NCI-H460 (cell line): ENCODE data around the gene TBC1D2B. TPM values are rescaled to one million over a fixed set of nuclear protein-coding genes. Genes with fewer than 3 reads are reported as not detected.
"Not testable (repeated sequence)": the region's sequence is repeated elsewhere in the genome, so short reads cannot be mapped to it uniquely, and the experiment has no call there.

Experiments used
- DNase-seq: peaks from one replicate; pipeline ENCODE4 v3.0.0-alpha.2; 2016; ENCODE audit warnings: low read depth; ENCODE audit errors: extremely low read depth
- total RNA-seq: library from RNA; depleted of rRNA; stranded (reverse); fragments of >200 nt; shearing (Covaris generic); gene quantifications from 2 replicates; pipeline ENCODE4 v1.2.3, GENCODE V29; 2014

The TBC1D2B gene
- total RNA-seq, 1 experiment from 2014 or later: 4.8 TPM

GRCh38 chr15:77993374-77993911, 84.1 kb downstream of the TBC1D2B start:
- DNase-seq: no peak

- no peak for DNase-seq
Observed at GRCh38 chr15:77992356-77993222, 84.9 kb downstream of the TBC1D2B start.

GRCh38 chr15:77991658-77992201, 85.8 kb downstream of the TBC1D2B start:
- DNase-seq: not testable (repeated sequence)

DNA sequence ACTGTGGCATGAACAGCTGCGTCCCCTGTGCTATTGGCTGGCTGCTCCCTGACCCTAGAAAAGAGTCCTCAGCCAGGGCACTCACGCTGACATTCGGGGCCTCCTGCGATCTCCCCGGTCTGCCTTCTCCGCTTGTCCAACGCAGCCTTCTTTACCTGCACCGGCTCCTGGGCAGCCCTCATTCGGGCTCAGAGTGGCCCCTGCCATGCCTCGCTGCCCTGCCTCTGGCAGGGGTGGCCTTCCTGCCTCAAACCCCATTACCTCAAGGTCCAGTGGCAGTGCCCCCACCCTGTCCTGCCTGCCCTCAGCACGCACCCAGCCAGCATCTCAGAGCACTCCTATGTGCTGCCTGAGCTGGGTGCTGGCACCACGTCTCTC, 86.5 kb downstream of the TBC1D2B start:
- DNase-seq: no peak

DNA sequence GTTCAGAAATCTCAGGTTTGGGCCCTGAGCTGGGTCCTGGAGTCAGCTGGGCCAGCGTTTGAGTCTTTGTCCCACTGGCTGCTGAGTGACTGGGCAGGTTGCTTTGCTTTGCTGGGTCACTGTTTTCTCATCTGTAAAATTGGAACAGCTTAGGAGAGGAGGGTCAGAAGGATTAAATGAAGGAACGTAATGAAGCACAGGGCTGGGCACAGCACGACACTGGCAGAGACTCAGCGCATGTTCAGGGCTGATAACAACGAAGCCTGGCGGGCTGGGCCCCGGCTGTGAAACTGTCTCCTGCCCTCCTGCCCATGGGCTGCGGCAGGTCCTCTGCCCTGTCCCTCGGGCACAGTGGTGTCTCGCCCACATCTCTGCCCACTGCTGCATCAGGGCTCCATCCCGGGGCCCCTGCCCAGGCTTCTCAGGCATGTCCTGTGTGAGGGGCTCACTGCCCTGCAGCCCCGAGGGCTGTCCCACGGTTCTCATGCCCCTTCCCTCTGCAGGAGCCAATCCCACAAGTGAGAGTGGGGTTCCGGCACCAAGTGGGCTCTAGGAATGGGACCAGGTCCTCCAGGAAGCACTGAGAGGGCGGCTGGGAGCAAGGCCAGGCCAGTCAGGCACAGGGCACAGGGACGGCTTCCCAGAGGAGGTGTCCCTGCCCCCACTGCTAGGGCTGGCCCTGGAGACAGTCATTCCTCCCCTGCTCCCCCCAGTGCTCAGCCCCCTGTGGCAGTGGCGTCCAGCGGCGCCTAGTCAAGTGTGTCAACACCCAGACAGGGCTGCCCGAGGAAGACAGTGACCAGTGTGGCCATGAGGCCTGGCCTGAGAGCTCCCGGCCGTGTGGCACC, 88.0 kb downstream of the TBC1D2B start:
- no peak for DNase-seq

- DNase-seq: no peak
Observed at GRCh38 chr15:77988347-77989295, 88.9 kb downstream of the TBC1D2B start.

- DNase-seq: not testable (repeated sequence)
Observed at GRCh38 chr15:77987765-77988136, 89.8 kb downstream of the TBC1D2B start.

DNA sequence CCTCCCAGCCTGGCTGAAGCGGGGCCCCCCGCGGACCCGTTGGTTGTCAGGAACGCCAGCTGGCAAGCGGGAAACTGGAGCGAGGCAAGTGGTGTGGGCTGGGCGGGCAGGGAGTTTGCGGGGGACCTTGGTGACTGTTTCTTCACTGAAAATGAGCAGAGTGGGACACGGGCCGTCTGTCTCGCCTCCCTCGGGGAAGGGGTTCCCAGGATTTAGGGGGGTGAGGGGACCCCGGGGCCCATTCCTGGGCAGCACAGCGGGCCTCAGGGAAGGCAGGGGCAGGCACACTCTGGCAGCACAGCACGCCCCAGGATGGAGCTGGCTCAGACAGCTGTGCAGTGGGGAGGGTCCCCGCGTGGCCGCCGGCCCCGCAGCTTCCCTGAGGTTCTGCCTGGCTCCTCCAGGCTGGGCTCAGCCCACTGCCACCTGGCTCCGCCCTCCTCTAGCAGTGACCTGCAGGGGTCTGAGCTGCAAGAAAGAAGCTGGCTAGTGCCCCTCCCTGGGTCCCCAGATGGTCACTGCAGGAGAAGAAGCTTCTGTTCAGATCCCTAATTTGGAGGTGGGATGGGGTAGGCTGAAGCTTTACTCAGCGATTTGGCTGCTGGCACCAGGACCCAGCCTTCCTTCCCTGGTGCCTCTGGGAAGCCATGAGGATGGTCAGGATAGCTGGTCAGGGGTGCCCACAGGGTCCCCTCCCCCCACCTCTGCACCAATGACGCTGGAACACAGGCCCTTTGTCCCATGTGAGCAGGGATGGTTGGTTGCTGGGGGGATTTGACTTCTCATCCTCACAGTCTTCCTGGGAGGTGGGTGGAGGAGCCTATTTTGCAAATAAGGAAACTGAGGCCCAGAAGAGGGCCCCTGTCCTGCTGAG, 90.4 kb downstream of the TBC1D2B start:
- no peak for DNase-seq

- no peak for DNase-seq
Observed at GRCh38 chr15:77985931-77986480, 91.5 kb downstream of the TBC1D2B start.

DNA sequence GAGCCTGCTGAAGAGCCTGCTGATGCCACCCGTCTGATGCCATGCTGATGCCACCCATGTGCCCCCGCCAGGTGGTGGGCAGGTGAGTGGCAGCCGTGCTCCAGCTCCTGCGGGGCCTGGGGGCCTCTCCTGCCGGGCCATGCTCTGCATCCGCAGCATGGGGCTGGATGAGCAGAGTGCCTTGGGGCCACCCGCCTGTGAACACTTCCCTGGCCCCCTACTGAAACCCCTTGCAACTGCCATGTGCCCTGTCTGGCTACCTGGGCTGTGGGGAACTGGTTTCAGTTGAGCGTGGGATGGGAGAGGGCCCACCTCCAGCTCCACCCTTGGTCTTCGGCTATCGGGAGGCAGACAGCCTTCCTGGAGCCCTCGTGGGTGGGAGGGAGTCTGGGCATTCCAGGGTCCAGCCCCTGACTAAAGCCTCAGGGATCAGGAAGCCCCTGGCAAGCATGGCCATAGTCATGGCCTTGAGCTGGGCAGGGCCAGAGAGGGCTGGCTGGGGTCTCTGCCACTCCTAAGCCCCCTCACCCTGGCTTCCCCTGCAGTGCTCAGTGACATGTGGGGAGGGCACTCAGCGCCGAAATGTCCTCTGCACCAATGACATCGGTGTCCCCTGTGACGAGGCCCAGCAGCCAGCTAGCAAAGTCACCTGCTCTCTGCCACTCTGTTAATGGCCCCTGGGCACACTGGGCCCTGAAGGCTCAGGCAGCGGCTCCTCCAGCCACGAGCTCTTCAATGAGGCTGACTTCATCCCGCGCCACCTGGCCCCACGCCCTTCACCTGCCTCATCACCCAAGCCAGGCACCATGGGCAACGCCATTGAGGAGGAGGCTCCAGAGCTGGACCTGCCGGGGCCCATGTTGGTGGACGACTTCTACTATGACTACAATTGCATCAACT, 92.2 kb downstream of the TBC1D2B start:
- no peak for DNase-seq

- no peak for DNase-seq
Observed at GRCh38 chr15:77984446-77984861, 93.1 kb downstream of the TBC1D2B start.

DNA sequence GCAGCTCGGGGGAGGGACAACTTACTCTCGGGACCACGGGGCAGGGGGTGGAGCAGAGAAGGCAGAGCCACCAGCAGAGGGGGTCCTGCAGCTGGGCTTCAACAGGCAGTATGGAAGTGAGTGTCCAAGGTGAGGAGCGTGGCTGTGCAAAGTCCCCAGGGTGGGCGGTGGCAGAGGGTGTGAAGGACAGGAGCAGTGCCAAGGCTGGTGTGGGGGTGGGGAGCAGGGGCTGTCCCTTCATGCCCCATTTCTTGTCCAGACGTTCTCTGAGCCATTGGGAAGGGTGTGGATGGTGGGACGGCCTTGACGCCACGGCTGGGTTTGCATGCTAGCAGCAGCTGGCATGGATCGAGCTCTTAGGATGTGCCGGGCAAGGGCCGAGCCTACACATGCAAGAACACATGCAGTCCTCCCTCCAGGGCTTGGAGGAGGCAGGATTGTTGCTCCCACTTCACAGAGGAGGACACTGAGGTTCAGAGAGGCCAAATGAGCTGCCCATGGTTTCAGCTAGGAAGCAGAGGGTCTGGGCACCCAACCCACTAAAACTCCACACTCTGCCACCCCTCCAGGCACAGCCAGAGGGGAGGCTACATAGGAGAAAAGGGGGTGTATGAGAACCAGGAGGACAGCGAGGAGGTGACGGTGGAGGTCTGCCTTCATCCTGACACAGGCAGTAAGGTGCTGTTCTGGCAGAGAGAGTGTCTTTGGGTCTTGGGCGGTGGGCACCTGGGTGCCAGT, 93.6 kb downstream of the TBC1D2B start:
- DNase-seq: no peak

- DNase-seq: no peak
Observed at GRCh38 chr15:77983091-77983707, 94.3 kb downstream of the TBC1D2B start.

GRCh38 chr15:77982127-77982490, 95.4 kb downstream of the TBC1D2B start:
- no peak for DNase-seq

DNA sequence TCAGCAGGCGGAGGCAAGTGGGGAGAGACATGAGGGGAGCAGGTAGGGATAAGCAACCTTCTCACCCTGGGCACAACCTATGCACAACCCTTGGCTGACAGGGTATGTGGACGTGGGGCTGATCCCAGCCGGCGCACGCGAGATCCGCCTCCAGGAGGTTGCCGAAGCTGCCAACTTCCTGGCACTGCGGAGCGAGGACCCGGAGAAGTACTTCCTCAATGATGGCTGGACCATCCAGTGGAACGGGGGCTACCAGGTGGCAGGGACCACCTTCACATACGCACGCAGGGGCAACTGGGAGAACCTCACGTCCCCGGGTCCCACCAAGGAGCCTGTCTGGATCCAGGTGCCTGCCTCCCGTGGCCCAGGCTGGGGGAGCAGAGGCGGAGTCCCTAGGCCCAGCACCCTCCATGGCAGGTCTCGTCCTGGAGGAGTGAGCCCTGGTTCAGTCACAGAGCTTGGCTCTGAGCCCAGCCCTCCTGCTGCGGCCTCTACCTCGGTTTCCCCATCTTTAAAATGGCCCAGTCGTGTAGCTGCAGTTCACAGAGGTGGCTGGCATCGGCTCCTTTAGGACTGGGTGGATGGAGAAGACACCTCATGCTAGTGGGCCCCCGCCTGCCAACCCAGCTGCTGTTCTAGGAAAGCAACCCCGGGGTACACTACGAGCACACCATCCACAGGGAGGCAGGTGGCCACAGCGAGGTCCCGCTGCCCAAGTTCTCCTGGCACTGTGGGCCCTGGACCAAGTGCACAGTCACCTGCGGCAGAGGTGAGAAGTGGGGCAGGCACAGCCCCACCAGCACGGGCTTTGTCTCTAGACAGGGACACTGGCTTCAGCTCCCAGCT, 96.0 kb downstream of the TBC1D2B start:
- no peak for DNase-seq

DNA sequence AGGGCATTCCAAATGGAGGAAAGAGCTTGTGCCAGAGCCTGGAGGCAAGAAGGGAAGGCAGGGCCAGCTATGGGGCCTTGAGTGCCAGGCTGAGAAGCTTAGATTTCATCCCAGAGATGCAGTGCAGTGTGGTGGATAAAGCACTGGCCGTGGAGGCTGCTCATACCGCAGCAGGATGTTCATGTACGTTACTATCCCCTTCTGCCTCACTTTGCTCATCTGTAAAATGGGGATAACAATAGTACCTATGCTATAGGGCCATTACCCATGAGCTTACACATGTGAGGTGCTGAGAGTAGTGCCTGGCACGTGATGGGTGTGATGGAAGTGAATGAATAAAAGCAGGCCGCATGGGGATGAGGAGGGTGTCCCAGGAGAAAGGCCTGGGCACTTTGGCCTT, 96.8 kb downstream of the TBC1D2B start:
- DNase-seq: not testable (repeated sequence)
